Stimulated activated CD4-positive, alpha-beta T cell treated with anti-CD3 and anti-CD28 coated beads, Interleukin-1b, Interleukin-23, amount 100 ng/mL, for 1 hour (primary cell): ENCODE measurements around the gene ACSF2.

Experiments
- DNase-seq, 2 donors: peaks; one replicate each; pipeline ENCODE4 v3.0.0-alpha.2; 2020; ENCODE audit warnings: low read depth in 2 of 2

Gene ACSF2

DNA sequence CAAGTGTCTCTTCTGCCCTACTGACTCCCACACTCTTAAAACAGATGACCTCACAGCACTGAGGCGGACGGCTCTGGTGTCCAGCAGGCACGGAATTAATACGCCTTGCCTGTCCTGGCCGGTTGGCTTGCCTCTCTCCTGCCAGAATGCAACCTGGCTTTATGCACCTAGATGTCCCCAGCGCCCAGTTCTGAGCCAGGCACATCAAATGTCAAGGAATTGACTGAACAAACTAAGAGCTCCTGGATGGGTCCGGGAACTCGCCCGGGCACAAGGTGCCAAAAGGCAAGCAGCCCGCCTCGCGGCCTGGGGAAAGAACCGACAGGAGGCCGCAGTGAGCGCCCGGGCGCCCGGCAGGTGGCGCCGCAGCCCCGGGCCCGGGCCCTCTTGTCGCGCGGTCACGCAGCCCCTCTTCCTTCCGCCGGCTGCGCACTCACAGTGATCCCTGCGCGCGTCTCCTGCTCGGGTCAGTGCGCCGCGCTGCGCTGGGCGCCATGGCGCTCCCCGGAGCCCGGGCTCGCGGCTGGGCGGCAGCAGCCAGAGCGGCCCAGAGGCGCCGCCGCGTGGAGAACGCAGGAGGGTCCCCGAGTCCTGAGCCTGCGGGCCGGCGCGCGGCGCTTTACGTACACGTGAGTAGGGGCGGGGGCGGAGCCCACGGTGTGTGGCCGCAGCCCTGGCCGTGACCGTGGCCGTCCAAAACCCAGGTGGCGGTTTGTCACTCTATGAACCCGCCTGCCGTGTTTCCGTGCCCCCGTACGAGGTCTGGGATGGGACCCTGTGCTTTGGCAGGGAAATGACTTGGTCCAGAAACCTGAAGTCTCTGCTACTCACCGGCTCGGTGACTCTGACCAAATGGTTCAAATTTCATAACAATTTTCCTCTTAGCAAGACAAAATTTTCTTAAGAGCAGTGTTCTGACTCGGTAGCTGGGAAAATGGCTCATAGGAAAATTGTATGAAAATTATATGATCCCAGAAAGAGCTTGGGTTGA, 52.7 kb downstream of the ACSF2 start, which contains the start of gene RSAD1:
Gene RSAD1 (plus strand): TSS at position 470 of the 991 bp plus-strand sequence. CDS start 25 bp downstream, at position 495.
- DNase-seq: peak; percentile 67 to 73

DNA sequence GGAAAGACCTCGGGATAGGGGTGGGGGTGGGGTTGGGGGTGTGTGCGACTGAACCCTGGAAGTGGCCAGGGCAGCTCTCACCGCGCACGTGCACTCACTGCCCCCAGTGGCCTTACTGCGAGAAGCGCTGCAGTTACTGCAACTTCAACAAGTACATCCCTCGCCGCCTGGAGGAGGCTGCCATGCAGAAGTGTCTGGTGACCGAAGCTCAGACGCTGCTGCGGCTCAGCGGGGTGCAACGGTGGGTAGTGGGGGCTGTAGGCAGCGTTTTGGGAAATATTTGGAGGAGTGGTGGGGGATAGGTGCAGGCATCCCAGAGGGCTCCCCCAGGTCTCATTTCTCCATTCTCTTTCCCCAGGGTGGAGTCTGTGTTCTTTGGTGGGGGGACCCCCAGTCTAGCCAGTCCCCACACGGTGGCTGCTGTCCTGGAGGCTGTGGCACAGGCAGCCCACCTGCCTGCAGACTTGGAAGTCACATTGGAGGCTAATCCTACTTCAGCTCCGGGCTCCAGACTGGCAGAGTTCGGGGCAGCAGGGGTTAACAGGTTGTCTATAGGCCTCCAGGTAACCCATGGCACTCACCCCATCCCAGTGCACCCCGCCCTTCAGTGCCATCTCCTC, 53.6 kb downstream of the ACSF2 start:
- peak; percentile 22 to 30 for DNase-seq

DNA sequence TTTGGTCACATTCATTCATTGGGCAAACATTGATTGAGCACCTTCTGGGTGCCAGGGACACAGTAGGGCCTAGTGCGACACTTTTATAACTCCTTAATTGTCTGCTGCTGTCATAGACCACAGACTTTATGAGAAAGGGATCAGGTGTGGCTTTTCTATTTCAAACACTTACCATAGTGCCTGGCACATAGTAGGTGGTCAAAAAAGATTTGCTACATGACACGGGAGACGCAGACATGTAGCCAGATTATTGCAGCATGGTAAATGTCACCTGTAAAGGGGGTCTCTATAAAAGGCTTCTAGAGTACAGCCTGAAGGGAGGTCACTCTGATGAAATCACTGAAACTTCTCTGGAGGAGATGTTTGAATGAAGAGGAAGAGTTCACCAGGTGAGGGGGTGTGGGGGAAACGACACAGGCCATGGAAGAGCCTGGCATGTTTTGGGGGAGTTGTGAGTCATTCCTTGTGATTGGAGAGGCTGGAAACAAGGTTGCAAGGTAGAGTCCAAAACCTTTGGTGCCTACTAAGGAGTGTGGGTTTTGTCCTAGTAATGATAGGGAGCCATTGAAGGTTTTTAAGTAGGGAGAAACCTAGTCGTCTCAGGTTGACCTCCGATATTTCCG, 54.2 kb downstream of the ACSF2 start:
- no peak for DNase-seq

DNA sequence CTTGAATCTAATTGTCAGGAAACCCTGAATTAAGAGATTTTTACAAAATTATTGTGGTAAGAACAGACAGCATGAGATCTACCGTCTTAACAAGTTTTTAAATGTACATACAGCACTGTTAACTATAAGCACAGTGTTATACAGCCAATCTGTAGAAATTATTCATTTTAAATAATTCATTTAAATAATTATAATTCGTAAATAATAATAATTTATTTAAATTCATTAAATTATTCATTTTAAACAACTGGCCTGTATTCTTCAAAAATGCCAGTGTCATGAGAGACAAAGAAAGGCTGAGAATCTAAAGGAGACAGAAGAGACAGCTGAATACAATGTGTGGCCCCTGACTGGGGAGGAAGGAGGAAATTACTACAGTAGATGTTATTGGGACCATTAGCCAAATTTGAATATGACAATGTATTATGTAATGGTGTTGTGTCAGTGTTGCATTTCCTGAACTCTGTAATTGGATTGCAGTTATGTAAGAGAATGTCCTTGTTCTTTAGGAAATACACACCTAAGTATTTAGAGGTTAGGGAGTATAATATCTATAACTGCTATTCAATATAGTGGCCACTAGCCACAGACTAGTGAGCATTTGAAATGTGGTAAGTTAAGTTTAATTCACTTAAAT, 55.0 kb downstream of the ACSF2 start:
- DNase-seq: no peak

DNA sequence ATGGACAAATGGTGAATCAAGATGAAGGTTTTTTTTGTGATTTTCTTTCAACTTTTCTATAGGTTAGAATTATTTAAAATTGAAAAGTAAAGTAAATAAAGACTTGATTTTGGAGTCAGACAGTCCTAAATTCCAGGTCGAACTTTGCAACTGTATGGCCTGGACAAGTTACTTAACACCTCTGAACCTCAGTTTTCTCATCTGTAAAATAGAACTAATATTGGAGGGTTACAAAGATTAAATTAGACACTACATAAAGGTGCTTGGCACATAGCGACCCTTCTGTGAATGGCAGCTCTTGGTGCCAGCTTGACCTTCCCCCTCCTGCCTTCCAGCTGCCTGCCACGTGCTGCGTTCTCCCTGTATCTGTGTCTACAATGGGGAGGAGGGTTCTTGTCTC, 55.6 kb downstream of the ACSF2 start:
- DNase-seq: no peak

DNA sequence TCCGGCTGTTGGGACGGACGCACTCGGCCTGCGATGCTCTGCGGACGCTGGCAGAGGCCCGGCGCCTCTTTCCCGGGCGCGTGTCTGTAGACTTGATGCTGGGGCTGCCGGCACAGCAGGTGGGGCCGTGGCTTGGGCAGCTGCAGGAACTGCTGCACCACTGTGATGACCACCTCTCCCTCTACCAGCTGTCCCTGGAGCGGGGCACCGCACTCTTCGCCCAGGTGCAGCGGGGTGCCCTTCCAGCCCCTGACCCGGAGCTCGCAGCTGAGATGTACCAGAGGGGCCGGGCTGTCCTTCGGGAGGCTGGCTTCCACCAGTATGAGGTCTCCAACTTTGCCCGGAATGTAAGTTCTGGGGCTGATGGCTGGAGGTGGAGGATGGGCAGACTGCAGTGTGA, 56.1 kb downstream of the ACSF2 start:
- DNase-seq: no peak

DNA sequence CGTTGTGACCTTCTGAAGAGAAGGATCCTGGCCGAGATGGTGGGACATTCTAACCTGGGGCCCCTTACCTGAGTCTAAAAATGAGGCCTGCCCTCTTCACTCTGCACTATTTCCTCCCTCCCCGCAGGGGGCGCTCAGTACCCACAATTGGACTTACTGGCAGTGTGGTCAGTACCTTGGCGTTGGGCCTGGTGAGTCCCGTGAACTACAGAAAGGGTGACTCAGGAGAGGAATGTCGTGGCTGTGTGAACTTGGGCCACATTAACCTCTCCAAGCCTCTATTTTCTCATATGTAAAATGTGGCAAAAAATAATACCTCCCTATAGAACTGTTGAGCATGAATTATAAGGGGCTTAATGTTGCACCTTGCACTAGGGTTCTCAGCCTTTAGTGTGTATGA, 56.5 kb downstream of the ACSF2 start:
- peak; percentile 48 to 50 for DNase-seq

DNA sequence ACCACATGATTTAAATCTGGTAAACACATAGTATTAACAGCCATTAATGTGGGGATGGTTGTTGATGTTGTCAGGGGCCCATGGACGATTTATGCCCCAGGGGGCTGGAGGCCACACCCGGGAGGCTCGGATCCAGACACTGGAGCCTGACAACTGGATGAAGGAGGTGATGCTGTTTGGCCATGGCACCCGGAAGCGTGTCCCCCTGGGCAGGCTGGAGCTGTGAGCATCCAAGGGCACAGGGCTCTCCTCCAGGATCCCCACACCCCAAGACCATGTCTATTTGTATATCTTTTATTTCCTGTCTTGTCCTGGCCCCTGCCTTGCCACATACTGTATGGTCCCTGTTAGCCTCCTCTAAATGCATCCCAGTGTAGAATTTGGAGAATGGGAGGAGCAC, 57.2 kb downstream of the ACSF2 start:
- DNase-seq: no peak

DNA sequence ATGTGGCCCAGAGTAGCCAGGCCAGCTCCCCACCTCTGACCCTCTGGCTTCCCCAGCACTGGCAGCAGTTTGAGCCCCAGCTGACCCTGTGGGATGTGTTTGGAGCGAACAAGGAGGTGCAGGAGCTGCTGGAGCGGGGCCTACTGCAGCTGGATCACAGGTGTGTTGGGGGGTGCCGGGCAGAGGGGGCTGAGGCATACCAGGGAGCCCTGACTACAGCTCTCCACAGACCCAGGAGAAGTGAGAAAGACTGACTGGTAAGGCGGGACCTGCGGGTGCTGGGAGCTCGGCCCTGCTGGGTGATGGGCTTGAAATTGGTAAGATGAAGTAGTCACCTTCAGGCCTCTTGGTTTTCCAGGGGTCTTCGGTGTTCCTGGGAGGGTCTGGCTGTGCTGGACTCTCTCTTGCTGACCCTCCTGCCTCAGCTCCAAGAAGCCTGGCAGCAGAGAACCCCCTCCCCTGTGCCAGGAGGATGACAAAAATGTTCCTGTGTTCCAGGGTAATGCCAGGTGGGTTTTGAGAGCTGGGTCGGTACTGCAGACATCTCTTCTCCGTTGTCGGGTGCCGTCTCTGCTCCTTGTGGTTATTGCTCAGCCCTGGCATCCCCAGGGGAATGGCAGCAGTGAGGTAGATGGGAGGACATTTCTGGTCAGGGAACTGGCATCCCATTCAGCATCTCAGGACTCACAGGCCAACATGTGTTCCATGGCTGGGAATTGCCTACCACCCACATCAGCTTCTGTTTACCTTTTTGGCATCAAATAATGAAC, 58.6 kb downstream of the ACSF2 start:
- DNase-seq: no peak

DNA sequence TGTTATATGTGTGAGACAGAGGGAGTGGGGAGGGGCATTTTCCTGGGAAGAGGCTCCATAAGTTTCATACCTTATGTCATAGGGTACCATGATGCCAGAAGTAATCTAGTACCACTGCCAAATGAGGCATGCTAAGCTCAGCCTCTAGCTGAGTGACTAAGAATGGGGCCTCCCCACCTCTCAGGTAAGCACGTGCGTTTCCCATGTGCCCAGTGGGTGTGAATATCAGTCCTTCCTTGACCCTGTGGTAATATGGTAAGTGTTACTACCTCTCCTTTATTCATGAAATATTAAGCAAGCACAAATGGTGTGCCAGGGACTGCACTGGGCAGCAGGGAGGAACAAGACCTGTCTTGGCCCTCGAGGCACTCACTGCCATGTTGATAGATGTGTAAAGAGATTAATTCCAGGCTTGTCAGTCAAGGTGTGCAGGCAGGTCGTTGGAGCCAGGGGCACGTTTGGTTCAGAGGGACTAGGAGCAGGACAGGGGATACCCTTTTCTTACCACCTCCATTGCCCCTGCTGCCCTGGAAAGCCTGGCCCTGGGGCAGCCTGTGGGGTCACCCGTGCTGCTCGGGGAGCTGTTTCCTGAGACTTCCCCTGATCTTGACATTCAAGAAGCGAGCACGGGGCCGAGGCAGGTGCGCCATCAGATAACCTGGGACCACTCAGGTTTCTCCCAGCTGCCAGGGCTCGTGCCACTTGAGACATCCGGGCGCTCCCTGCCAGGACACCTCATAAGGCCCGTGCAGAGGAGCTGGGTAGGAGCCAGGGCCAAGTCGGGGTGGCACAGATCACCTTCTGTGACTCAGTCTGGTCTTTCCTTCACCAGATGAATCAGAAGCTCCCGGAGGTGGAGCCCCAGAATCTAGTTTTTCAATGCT, 61.4 kb downstream of the ACSF2 start:
- no peak for DNase-seq

DNA sequence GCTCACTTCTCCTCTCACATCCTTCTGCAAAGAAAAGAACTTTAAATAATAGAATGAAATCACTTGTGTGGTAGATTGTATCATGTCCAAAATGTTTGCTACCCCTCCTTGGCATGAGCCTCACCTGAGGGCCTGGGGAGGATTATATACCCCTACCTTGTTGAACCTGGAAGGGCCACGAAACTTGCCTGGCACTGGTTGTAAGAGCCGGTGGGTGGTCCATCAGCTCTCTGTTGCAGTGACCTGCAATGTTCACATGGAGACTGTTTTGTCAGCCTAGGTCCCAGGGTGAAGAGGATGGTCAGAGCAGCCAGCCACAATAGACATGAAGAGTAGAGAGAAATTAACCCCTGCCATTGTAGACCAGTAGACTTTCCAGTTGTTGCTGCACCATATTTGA, 62.9 kb downstream of the ACSF2 start:
- no peak for DNase-seq

DNA sequence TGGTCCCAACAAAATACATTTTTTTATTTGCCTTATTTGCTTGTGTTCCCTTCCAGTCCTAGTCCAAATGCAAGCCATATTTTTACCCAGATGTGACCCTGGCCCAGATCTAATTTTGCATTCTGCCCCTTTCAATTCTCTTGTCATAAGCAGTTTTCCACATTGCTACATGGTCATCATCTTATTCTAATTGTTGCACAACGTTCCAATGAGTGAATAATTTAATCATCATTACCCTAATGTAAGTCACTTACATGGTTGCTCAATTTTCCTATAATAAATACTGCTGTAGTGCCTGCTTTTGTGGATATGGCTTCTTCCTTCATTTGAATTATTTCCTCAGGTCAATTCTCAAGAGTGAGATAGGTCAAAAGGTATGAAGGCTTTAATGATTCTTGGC, 65.5 kb downstream of the ACSF2 start:
- no peak for DNase-seq

DNA sequence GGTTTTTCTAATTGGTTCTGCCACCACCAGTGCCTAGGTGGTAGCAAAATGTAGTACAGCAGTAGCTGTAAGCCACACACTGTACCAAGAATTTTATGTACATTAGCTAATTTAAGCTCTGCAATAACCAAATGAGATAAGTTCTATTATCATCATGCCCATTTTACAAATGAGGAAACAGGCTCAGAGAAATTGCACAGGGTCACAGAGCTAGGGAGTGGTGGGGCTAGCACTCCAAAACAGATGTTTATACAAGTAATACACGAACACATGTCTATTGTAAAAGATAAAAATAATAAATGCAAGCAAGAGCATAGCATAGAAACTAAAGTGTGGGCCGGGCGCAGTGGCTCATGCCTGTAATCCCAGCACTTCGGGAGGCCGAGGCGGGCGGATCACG, 66.2 kb downstream of the ACSF2 start:
- no peak for DNase-seq

DNA sequence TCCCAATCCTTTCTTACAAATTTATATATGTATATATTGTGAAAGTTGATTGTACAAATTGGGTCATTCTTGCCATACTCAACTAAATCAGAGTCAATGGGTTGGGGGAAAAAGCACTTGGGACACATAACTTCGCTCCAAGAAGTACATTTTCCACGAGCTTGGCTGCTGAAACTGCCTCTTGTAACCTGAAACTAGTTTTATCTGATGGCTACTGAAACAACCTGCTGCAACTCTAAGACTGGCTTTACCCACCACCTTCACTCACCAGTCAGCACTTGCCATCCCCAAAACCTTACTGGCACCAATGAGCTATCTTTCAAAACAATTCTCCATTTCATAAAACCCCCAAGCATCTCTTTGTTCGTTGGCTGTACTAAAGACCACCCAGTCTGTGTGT, 67.7 kb downstream of the ACSF2 start:
- DNase-seq: no peak

DNA sequence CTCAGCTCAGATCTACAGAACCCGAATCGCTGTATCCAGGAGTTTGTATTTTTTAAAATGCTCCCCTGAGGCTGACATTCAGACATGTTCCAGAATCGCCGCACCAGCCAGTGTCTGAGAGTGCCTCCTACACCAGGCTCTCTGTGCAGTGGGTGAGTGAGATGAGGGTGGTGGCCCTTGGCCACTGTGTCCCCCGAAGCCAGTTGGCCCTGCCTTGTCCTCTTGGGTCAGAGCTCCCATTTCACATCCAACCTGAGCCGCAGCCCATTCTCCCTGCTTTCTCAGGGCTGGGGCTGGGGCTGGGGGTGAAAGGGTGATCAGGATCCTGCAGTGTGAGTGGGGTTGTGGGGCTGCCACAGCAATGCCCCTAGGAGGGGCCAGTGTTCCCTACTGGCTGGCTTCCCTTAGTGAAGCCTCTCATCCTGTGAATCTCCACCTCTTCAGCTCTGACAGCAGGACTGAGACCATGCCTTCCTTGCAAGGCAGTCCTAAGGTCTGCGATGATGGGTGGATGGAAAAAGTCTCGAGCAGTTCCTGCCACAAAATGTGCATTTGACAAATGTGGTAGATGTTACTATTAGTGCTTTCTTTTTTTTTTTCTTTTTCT, 69.3 kb downstream of the ACSF2 start:
- no peak for DNase-seq

DNA sequence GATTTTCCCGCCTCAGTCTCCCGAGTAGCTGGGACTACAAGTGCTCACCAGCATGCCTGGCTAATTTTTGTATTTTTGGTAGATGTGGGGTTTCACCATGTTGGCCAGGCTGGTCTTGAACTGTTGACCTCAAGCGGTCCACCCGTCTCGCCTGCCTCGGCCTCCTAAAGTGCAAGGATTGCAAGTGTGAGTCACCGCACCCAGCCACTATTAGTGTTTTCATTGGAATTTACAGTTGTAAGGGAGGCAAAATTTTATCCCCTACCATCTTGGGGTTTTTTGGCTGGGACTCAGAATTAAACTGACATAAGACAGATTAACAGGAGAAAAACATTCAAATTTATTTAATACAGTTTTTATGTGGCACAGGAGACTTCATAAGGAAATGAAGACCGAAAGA, 69.9 kb downstream of the ACSF2 start:
- DNase-seq: no peak

DNA sequence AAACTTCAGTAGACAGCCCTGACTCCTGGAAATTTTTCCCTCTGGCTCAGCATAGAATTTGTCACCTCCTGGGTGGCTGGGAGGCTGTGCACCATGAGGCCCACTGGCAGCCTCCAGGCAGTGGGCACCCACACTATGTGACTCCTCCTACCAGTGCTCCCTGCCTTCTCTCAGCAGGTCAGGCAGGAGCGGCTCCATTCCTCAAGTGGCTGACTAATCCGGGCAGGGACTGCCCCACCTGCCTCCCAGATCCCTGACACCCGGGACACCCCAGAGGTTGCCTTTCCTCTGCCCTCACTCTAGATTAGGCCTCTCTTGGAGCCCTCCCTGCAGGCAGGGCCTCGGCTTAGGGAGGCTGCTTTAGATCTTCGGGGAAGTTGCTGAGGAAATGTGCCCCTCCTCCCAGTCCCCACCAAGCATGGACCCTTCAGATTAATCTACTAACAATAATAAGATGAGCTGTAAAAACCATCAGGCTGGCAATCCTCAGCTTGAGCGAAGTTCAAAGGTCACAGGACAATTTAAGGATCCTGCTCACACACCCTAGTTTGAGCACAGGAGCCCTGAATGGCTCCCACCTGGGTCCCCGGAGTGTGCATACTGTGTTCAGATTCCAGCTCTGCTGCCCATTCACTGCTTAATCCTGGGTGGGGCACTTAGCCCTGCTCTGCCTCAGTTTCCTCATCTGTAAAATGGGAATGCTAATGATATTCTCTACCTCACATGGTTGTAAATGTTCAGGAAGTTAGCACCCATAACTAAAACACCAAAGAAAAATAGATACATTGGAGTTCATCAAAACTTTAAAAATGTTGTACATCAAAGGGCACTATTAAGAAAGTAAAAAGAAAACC, 72.2 kb downstream of the ACSF2 start:
- no peak for DNase-seq

DNA sequence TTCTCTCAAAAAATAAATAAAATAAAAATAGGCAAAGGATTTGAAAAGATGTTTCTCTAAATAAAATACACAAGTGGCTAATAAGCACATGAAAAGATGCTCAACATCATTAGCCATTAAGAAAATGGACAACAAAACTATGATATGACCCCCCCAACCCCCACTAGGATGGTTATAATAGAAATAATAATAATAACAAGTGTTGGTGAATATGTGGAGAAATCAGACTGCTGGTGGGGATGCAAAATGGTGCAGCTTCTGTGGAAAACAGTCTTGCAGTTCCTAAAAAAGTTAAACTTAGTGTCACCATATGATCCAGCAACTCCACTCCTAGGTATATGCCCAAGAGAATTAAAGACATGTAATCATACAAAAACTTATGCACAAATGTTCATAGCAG, 73.3 kb downstream of the ACSF2 start:
- DNase-seq: no peak

DNA sequence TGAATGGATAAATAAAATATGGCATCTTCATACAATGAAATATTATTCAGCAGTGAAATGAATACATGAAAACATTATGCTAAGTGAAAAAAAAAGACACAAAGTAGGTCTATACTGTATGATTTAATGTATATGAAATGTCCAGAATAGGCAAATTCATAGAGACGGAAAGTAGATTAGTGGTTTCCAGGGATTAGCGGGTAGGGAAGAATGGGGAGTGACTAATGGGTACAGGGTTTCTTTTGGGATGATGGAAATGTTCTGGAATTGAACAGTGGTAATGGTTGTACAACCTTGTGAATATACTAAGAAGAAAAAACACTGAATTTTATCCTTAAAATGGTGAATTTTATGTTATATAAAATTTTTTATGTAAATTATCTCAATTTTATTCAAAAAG, 73.7 kb downstream of the ACSF2 start:
- DNase-seq: no peak
